GM21360 (cell line): ENCODE results near the gene ACAP1.
"Not testable (repeated sequence)": the region's sequence is repeated elsewhere in the genome, so short reads cannot be mapped to it uniquely, and the experiment has no call there.

Experiments used
- ATAC-seq: cut with Tn5 transposase; IDR thresholded peaks from one replicate; pipeline ENCODE4 v1.9.1; 2021; ENCODE audit warnings: mild to moderate bottlenecking, moderate library complexity; ENCODE audit not compliant: unreplicated experiment

The ACAP1 gene

GRCh38 chr17:7328840-7329373 lies 7.4 kb upstream of the ACAP1 start, which contains the start of gene NEURL4:
Gene NEURL4, minus strand, starts transcription at chr17:7329335. Its CDS starts 23 bp downstream, at chr17:7329312.
- no peak for ATAC-seq

GRCh38 chr17:7329374-7329996 lies 6.8 kb upstream of the ACAP1 start:
- peak; percentile 50 for ATAC-seq

GRCh38 chr17:7329997-7330637 lies 6.2 kb upstream of the ACAP1 start:
- ATAC-seq, result peak; percentile 26

GRCh38 chr17:7330638-7331015 lies 5.7 kb upstream of the ACAP1 start:
- ATAC-seq, result no peak

- ATAC-seq, result no peak
Measured at GRCh38 chr17:7332111-7332510, 4.2 kb upstream of the ACAP1 start.

GRCh38 chr17:7332600-7333069 lies 3.7 kb upstream of the ACAP1 start:
- ATAC-seq, result not testable (repeated sequence)

GRCh38 chr17:7334938-7335538 lies 1.3 kb upstream of the ACAP1 start:
- no peak for ATAC-seq

GRCh38 chr17:7335765-7336164 lies 564 bp upstream of the ACAP1 start:
- not testable (repeated sequence) for ATAC-seq

- ATAC-seq, result not testable (repeated sequence)
Measured at GRCh38 chr17:7337600-7337999, 1.3 kb downstream of the ACAP1 start.

GRCh38 chr17:7340179-7340578 lies 3.9 kb downstream of the ACAP1 start:
- no peak for ATAC-seq

- no peak for ATAC-seq
Measured at GRCh38 chr17:7341842-7342241, 5.5 kb downstream of the ACAP1 start.

- no peak for ATAC-seq
Measured at GRCh38 chr17:7343250-7343649, 6.9 kb downstream of the ACAP1 start.

- no peak for ATAC-seq
Measured at GRCh38 chr17:7346761-7347614, 10.7 kb downstream of the ACAP1 start.

- ATAC-seq, result no peak
Measured at GRCh38 chr17:7347630-7348477, 11.5 kb downstream of the ACAP1 start.

GRCh38 chr17:7348478-7349242 lies 12.3 kb downstream of the ACAP1 start:
- ATAC-seq, result no peak

- peak; percentile 51 for ATAC-seq
Measured at GRCh38 chr17:7351665-7352502, 15.6 kb downstream of the ACAP1 start, which contains the start of gene KCTD11. Gene KCTD11, plus strand, starts transcription at chr17:7352162.

GRCh38 chr17:7352503-7352889 lies 16.2 kb downstream of the ACAP1 start:
- no peak for ATAC-seq

GRCh38 chr17:7352910-7353635 lies 16.7 kb downstream of the ACAP1 start:
- no peak for ATAC-seq
